NCI-H446 treated with DMSO at 0.1 percent for 48 hours (cell line): ENCODE data around the gene CASTOR1.

ENCODE experiments used
- DNase-seq: peaks from one replicate; lab custom pipeline; 2025; lab: John Stamatoyannopoulos, UW

The CASTOR1 gene

GRCh38 chr22:30284666-30285065 lies 4.6 kb downstream of the CASTOR1 start:
- DNase-seq: no peak

GRCh38 chr22:30284172-30284571 lies 5.1 kb downstream of the CASTOR1 start:
- no peak for DNase-seq

- no peak for DNase-seq
These were observed 6.0 kb downstream of the CASTOR1 start for GRCh38 chr22:30283342-30283741.

GRCh38 chr22:30282616-30283046 lies 6.7 kb downstream of the CASTOR1 start:
- DNase-seq: no peak

- no peak for DNase-seq
These were observed 8.8 kb downstream of the CASTOR1 start for GRCh38 chr22:30280505-30280904.

GRCh38 chr22:30279932-30280331 lies 9.4 kb downstream of the CASTOR1 start:
- DNase-seq: no peak

- no peak for DNase-seq
These were observed 10.1 kb downstream of the CASTOR1 start for GRCh38 chr22:30279046-30279788.

- peak; percentile 9 for DNase-seq
These were observed 11.6 kb downstream of the CASTOR1 start for GRCh38 chr22:30277547-30278344.

GRCh38 chr22:30276039-30276438 lies 13.3 kb downstream of the CASTOR1 start:
- DNase-seq: no peak

- DNase-seq: no peak
These were observed 13.7 kb downstream of the CASTOR1 start for GRCh38 chr22:30275625-30276024.

GRCh38 chr22:30274437-30274812 lies 14.9 kb downstream of the CASTOR1 start:
- no peak for DNase-seq

GRCh38 chr22:30273711-30274436 lies 15.4 kb downstream of the CASTOR1 start:
- DNase-seq: no peak

- no peak for DNase-seq
These were observed 16.3 kb downstream of the CASTOR1 start for GRCh38 chr22:30272781-30273601.

- DNase-seq: no peak
These were observed 18.5 kb downstream of the CASTOR1 start for GRCh38 chr22:30270832-30271231.

- no peak for DNase-seq
These were observed 21.0 kb downstream of the CASTOR1 start for GRCh38 chr22:30268331-30268730.

GRCh38 chr22:30267382-30268302 lies 21.7 kb downstream of the CASTOR1 start:
- no peak for DNase-seq

- DNase-seq: no peak
These were observed 22.6 kb downstream of the CASTOR1 start, which contains the start of gene OSM for GRCh38 chr22:30266445-30267381. Gene OSM (minus strand): TSS chr22:30266851. CDS start chr22:30266799, 52 bp downstream.

- DNase-seq: no peak
These were observed 23.4 kb downstream of the CASTOR1 start for GRCh38 chr22:30265823-30266444.

GRCh38 chr22:30265131-30265720 lies 24.1 kb downstream of the CASTOR1 start:
- no peak for DNase-seq
